Type B pancreatic cell (in vitro differentiated cells): ENCODE measurements around the gene ESRRG. TPM values are rescaled to one million over a fixed set of nuclear protein-coding genes. Genes with fewer than 3 reads are reported as not detected.

Experiments used
- DNase-seq: peaks from one replicate; pipeline ENCODE4 v3.0.0; 2021; ENCODE audit warnings: mixed read lengths; ENCODE audit not compliant: unreplicated experiment; ENCODE audit errors: extremely low spot score
- H3K27ac Mint-ChIP-seq: 2 replicates; pipeline ENCODE4 v1.8.0; 2021; ENCODE audit warnings: mild to moderate bottlenecking, mixed read lengths
- H3K27me3 Mint-ChIP-seq: 2 replicates; pipeline ENCODE4 v1.8.0; 2021; ENCODE audit warnings: mixed read lengths
- H3K36me3 Mint-ChIP-seq: 2 replicates; pipeline ENCODE4 v1.8.0; 2021; ENCODE audit warnings: mixed read lengths
- H3K4me1 Mint-ChIP-seq: one replicate; pipeline ENCODE4 v1.8.0; 2021; ENCODE audit warnings: mixed read lengths; ENCODE audit not compliant: unreplicated experiment
- H3K4me3 Mint-ChIP-seq: 2 replicates; pipeline ENCODE4 v1.8.0; 2021; ENCODE audit warnings: mild to moderate bottlenecking, mixed read lengths
- H3K9me3 Mint-ChIP-seq: 2 replicates; pipeline ENCODE4 v1.8.0; 2021; ENCODE audit warnings: mixed read lengths
- CTCF ChIP-seq: fragments of 200-600 bp; sonication (generic); conservative IDR thresholded peaks from 2 replicates; pipeline ENCODE4 v1.5.0; 2021; ENCODE audit warnings: antibody characterized with exemption, mild to moderate bottlenecking
- total RNA-seq: library from RNA; stranded (reverse); gene quantifications from 2 replicates; pipeline ENCODE4 v1.2.1, GENCODE V29; 2021; ENCODE audit warnings: low replicate concordance

The ESRRG gene
- total RNA-seq, 1 donor from 2014 or later, result 26.2 TPM

- H3K27ac Mint-ChIP-seq, result no peak overlapping the region
- no peak for TF ChIP-seq CTCF
These were observed 258.7 kb downstream of the ESRRG start for GRCh38 chr1:216464489-216464888.

GRCh38 chr1:216462066-216462775, 261.0 kb downstream of the ESRRG start:
- peaks cover 12% of the 10 kb centered on the region for H3K4me1 Mint-ChIP-seq

More at GRCh38 chr1:216464489-216464888, 258.7 kb downstream of the ESRRG start:
- H3K4me1 Mint-ChIP-seq, result peaks cover 11% of the 10 kb centered on the region
- no peaks in the 10 kb centered on the region for H3K27me3 Mint-ChIP-seq
- no peak for DNase-seq
- no peaks in the 10 kb centered on the region for H3K36me3 Mint-ChIP-seq
- no peak overlapping the region for H3K4me3 Mint-ChIP-seq
- no peaks in the 10 kb centered on the region for H3K9me3 Mint-ChIP-seq

GRCh38 chr1:216461466-216461865, 261.8 kb downstream of the ESRRG start:
- no peak overlapping the region for H3K27ac Mint-ChIP-seq
- DNase-seq, result no peak
- no peak for TF ChIP-seq CTCF
- no peaks in the 10 kb centered on the region for H3K36me3 Mint-ChIP-seq
- no peaks in the 10 kb centered on the region for H3K27me3 Mint-ChIP-seq
- no peak overlapping the region for H3K4me3 Mint-ChIP-seq
- H3K9me3 Mint-ChIP-seq, result no peaks in the 10 kb centered on the region
- H3K4me1 Mint-ChIP-seq, result peaks cover 15% of the 10 kb centered on the region

More at GRCh38 chr1:216462066-216462775, 261.0 kb downstream of the ESRRG start:
- no peak overlapping the region for H3K4me3 Mint-ChIP-seq
- H3K27ac Mint-ChIP-seq, result no peak overlapping the region
- H3K36me3 Mint-ChIP-seq, result no peaks in the 10 kb centered on the region
- no peak for TF ChIP-seq CTCF
- no peak for DNase-seq
- no peaks in the 10 kb centered on the region for H3K9me3 Mint-ChIP-seq
- H3K27me3 Mint-ChIP-seq, result no peaks in the 10 kb centered on the region

DNA sequence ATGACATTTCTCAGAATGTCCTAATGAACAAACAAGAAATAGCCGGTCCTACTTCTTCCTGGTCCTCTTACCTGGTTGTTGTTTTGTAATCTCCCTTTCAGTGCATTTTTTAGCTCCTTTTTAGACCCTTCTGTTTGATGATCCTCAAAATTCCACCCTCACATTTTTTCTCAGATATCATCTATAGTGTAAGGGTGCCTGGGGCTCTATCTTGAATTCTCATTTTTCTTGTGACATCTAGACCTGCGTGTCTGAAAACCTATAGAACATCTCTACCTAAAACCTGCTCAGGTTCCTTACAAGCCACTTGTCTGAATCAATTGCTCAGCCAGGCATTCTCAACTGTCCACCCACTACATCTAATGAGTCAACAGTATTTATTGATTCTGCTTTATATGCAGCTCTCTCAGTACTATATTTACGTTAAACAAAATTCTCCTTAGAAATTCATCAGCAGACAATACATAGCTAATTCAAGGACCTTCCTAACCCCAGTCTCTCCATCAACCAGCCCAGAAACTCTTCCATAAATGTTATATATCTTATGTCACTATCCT, 263.5 kb downstream of the ESRRG start:
- no peaks in the 10 kb centered on the region for H3K36me3 Mint-ChIP-seq
- H3K27me3 Mint-ChIP-seq, result no peaks in the 10 kb centered on the region
- no peak for DNase-seq
- peaks cover 15% of the 10 kb centered on the region for H3K4me1 Mint-ChIP-seq
- no peak overlapping the region for H3K4me3 Mint-ChIP-seq
- no peak for TF ChIP-seq CTCF
- H3K27ac Mint-ChIP-seq, result no peak overlapping the region
- no peaks in the 10 kb centered on the region for H3K9me3 Mint-ChIP-seq

DNA sequence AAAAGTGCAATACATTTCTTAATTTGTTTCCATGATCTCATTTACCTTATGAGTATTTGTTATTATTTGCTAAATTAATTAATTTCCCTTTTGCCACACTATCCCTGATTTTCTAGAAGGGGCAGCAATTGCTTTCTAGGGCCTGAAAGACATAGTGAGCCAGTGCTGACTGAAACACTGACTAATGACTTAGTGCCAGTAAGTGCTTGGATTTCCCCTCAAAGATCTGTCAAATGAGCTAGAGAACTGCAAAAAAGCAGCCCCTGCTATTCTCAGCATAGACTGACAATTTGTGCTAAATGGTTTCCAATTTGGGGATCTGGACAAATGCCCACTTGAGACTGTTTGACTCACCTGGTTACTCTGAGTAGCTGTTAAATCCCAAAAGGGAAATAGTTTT, 264.4 kb downstream of the ESRRG start:
- H3K4me1 Mint-ChIP-seq, result peaks cover 19% of the 10 kb centered on the region
- H3K36me3 Mint-ChIP-seq, result no peaks in the 10 kb centered on the region
- no peak overlapping the region for H3K4me3 Mint-ChIP-seq
- DNase-seq, result no peak
- H3K9me3 Mint-ChIP-seq, result no peaks in the 10 kb centered on the region
- no peaks in the 10 kb centered on the region for H3K27me3 Mint-ChIP-seq
- H3K27ac Mint-ChIP-seq, result no peak overlapping the region
- no peak for TF ChIP-seq CTCF
